CD4-positive, alpha-beta T cell treated with Interleukin-21 for 1 hour (primary cell): ENCODE data around the gene EAPP.
"Not testable (repeated sequence)": the region's sequence is repeated elsewhere in the genome, so short reads cannot be mapped to it uniquely, and the experiment has no call there.

Experiments used
- DNase-seq: peaks from one replicate; pipeline ENCODE4 v3.0.0-alpha.2; 2020

The EAPP gene

DNA sequence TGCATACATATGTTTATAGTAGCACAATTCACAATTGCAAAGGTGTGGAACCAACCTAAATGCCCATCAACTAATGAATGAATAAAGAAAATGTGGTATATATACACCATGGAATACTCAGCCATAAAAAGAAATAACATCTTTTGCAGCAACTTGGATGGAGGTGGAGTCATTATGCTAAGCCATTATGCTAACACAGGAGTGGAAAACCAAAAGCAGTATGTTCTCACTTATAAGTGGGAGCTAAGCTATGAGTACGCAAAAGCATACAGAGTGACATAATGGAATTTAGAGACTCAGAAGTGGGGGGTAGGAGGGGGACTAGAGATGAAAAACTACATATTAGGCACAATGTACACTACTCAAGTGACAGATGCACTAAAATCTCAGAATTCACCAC, 61.2 kb downstream of the EAPP start:
- no peak for DNase-seq

DNA sequence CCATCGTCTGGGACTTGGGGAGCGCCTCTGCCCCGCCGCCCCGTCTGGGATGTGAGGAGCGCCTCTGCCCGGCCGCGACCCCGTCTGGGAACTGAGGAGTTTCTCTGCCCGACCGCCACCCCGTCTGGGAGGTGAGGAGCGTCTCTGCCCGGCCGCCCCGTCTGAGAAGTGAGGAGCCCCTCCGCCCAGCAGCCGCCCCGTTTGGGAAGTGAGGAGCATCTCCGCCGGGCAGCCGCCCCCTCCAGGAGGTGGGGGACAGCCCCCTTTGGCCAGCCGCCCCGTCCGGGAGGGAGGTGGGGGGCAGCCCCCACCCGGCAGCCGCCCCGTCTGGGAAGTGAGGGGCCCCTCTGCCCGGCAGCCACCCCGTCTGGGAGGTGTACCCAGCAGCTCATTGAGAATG, 63.5 kb downstream of the EAPP start:
- DNase-seq, result not testable (repeated sequence)

DNA sequence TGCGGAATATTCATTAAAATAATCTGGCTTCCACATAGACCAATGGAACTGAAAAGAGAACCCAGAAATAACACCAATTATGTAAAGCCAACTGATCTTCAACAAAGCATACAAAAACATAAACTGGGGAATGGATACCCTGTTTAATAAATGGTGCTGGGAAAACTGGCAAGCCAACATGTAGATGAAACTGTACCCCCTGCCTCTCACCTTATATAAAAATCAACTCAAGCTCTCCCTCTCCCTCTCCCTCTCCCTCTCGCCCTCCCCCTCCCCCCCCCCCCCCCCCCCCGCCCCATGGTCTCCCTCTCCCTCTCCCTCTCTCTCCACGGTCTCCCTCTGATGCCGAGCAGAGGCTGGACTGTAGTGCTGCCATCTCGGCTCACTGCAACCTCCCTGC, 64.3 kb downstream of the EAPP start:
- DNase-seq, result no peak

DNA sequence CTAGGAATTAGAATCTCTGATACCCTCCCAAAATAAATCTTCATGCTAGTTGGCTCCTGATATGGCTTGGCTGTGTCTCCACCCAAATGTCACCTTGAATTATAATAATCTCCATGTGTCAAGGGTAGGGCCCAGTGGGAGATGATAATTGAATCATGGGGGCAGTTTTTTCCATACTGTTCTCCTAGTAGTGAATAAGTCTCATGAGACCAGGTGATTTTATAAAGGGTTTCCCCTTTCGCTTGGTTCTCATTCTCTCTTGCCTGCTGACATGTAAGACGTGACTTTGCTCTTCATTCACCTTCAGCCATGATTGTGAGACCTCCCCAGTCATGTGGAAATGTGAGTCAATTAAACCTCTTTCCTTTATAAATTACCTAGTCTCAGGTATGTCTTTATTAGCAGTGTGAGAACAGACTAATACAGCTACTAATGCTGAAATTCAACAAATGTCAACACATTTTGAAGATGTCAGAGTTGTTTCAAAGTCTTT, 65.3 kb downstream of the EAPP start:
- no peak for DNase-seq

DNA sequence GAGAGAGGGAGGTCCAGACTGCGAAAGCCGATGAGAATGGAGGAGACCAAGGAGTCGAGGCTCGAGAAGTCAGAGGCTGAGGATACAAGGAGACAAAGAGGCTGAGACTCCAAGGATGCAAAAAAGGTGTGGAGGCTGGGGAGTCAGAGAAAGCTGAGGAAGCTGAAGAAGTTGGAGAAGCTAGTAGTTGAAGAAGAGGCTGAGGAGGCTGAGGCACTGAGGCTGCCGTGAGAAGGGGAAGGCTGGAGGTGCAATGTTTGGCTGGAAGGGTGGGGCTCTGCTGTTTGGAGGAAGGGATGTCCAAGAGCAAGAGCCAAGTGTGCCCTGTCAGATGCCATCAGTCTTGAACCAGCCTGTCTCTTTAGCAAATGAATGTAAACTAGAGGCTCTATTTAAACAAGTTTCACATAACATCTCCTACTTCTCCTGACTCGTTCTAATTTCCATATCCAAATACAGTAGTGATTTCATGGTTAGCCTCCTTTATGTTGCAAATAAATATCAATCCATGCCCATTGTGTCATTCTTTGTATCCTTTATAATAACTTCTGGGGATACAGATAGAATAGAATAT, 66.7 kb downstream of the EAPP start:
- no peak for DNase-seq

DNA sequence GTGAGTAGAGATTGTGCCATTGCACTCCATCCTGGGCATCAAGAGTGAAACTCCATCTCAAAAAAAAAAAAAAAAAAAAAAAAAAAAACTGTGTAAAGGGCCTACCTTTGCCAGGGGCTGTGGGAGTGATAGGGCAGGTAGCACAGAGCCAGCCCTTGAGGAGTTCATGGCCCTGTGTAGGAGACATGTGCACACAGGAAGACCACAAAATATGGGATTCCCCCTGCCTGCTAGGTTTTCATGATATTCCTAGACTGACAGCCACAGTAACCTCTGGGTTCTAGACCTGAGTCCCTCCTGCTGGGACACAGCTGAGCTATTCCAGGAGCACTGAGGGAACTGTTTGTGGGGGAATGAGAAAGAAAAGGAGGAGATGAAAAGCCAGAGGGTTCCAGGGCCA, 69.2 kb downstream of the EAPP start:
- DNase-seq, result no peak

DNA sequence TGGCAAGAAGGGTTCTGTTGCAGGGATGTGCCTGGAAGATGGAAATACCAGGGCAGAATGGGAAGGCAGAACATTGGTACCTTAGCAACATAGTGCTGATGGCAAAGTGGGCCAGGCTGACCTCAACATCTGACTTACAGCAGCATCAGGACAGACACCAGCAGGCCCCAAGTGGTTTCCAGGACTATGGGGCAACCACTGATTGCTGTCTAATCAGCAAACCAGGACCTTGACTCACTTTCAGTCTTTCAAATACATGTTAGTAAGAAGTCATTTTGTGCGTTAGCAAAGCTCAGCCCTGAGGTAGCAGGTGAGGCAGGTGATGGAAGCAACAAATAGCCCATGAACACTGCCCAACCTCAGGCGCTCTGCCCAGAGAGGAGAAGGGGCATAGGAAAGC, 72.8 kb downstream of the EAPP start:
- no peak for DNase-seq
